GM12878 (cell line): ENCODE results near the gene NIN.

ENCODE experiments used
- BCL11A ChIP-seq: IDR thresholded peaks from 2 replicates; pipeline ENCODE4 v1.6.1; 2011; ENCODE audit warnings: low read depth, low read length
- ETV6 ChIP-seq, 2 experiments: fragments of 450-650 bp in 1 of 2; IDR thresholded peaks in 1 of 2; conservative IDR thresholded peaks in 1 of 2; 2 replicates each; pipeline ENCODE4 v1.6.1; 2014; ENCODE audit warnings: antibody characterized with exemption in 1 of 2, borderline replicate concordance in 1 of 2, low read depth in 1 of 2, mild to moderate bottlenecking in 1 of 2, moderate library complexity in 1 of 2
- EZH2 ChIP-seq: IDR thresholded peaks from 2 replicates; pipeline ENCODE4 v1.6.1; 2012; ENCODE audit warnings: low read depth, mild to moderate bottlenecking, control low read depth, inconsistent platforms, low read length, borderline replicate concordance; ENCODE audit not compliant: control insufficient read depth
- FOS ChIP-seq: IDR thresholded peaks from 3 replicates; pipeline ENCODE4 v1.6.1; 2011; ENCODE audit warnings: borderline replicate concordance; ENCODE audit not compliant: insufficient read length; ENCODE audit errors: extremely low read depth
- MXI1 ChIP-seq: fragments of 150-350 bp; IDR thresholded peaks from 2 replicates; pipeline ENCODE4 v1.6.1; 2011; ENCODE audit warnings: low read depth, mild to moderate bottlenecking, inconsistent platforms, low read length, improper control_type of control experiment
- NFYB ChIP-seq: IDR thresholded peaks from 2 replicates; pipeline ENCODE4 v1.6.1; 2011; ENCODE audit warnings: low read depth, mild to moderate bottlenecking, low read length, improper control_type of control experiment, moderate library complexity; ENCODE audit not compliant: insufficient read depth
- POLR2A ChIP-seq: IDR thresholded peaks from 2 replicates; pipeline ENCODE4 v1.6.1; 2011; ENCODE audit warnings: low read depth, mild to moderate bottlenecking, low read length
- POLR2AphosphoS2 ChIP-seq: IDR thresholded peaks from 2 replicates; pipeline ENCODE4 v1.6.1; 2011; ENCODE audit warnings: low read depth, mild to moderate bottlenecking, low read length, improper control_type of control experiment, moderate library complexity
- POLR2AphosphoS5 ChIP-seq: IDR thresholded peaks from 2 replicates; pipeline ENCODE4 v1.6.1; 2011; ENCODE audit warnings: mild to moderate bottlenecking, low read length, inconsistent platforms
- SIN3A ChIP-seq: IDR thresholded peaks from 2 replicates; pipeline ENCODE4 v1.6.1; 2012; ENCODE audit warnings: low read depth, low read length, improper control_type of control experiment
- TCF7 ChIP-seq: IDR thresholded peaks from 2 replicates; pipeline ENCODE4 v1.6.1; 2014; ENCODE audit warnings: antibody characterized with exemption, borderline replicate concordance
- TF ChIP-seq, protein P1 (sequence below), 3 experiments: IDR thresholded peaks in 2 of 3; conservative IDR thresholded peaks in 1 of 3; 2 replicates each; pipeline ENCODE4 v1.5.1; 2011; ENCODE audit warnings: low read depth in 3 of 3, low read length in 3 of 3, mild to moderate bottlenecking in 3 of 3, control low read depth in 2 of 3, moderate library complexity in 2 of 3, inconsistent platforms in 1 of 3, mixed read lengths in 1 of 3; ENCODE audit not compliant: control insufficient read depth in 2 of 3, insufficient read depth in 1 of 3; ENCODE audit errors: extremely low read depth in 1 of 3
- TF ChIP-seq, protein P2 (sequence below): fragments of 450-650 bp; IDR thresholded peaks from 2 replicates; pipeline ENCODE4 v1.6.1; 2017; ENCODE audit warnings: mild to moderate bottlenecking
- TF ChIP-seq, protein P3 (sequence below): fragments of 450-650 bp; IDR thresholded peaks from 2 replicates; pipeline ENCODE4 v1.6.1; 2018; ENCODE audit warnings: borderline replicate concordance, mild to moderate bottlenecking; ENCODE audit not compliant: partially characterized antibody

DNA sequence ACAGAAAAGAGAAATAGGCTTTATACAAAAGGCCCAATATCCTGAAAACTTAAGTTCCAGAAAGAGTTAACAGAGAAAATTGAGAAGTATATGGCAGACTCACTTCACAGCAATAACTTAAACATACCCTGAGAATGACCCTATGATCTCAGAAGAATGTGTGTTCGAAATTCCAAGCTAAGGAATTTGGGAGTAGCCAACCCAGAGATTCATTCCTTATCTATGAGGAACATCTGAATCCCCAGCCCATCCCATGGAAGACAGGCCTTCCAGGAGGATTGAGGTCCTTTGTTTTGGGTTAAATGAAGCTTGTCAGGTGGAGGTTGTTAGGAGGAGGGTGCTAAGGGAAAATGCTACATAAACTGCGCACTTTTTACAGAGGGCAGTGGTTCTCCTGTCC, 155.4 kb downstream of the NIN start:
- TF ChIP-seq POLR2AphosphoS5 (no peak), BCL11A (no peak), FOS (no peak), SIN3A (no peak), POLR2AphosphoS2 (no peak), NFYB (no peak), ETV6 (conservative IDR thresholded peaks at IDR 0.05 in 1 of 2, IDR thresholded peaks at IDR 0.05 in 1 of 2; ENCODE audit: borderline replicate concordance in 1 of 2, low read depth in 1 of 2) (no peak), EZH2 (no peak), TCF7 (no peak), MXI1 (no peak), POLR2A (no peak)
- TF ChIP-seq, protein P1, sequence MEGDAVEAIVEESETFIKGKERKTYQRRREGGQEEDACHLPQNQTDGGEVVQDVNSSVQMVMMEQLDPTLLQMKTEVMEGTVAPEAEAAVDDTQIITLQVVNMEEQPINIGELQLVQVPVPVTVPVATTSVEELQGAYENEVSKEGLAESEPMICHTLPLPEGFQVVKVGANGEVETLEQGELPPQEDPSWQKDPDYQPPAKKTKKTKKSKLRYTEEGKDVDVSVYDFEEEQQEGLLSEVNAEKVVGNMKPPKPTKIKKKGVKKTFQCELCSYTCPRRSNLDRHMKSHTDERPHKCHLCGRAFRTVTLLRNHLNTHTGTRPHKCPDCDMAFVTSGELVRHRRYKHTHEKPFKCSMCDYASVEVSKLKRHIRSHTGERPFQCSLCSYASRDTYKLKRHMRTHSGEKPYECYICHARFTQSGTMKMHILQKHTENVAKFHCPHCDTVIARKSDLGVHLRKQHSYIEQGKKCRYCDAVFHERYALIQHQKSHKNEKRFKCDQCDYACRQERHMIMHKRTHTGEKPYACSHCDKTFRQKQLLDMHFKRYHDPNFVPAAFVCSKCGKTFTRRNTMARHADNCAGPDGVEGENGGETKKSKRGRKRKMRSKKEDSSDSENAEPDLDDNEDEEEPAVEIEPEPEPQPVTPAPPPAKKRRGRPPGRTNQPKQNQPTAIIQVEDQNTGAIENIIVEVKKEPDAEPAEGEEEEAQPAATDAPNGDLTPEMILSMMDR (IDR thresholded peaks at IDR 0.05 in 2 of 3, conservative IDR thresholded peaks at IDR 0.05 in 1 of 3; ENCODE audit: control insufficient read depth in 2 of 3, extremely low read depth in 1 of 3, insufficient read depth in 1 of 3, low read depth in 3 of 3, low read length in 3 of 3) = no peak
- TF ChIP-seq, protein P2, sequence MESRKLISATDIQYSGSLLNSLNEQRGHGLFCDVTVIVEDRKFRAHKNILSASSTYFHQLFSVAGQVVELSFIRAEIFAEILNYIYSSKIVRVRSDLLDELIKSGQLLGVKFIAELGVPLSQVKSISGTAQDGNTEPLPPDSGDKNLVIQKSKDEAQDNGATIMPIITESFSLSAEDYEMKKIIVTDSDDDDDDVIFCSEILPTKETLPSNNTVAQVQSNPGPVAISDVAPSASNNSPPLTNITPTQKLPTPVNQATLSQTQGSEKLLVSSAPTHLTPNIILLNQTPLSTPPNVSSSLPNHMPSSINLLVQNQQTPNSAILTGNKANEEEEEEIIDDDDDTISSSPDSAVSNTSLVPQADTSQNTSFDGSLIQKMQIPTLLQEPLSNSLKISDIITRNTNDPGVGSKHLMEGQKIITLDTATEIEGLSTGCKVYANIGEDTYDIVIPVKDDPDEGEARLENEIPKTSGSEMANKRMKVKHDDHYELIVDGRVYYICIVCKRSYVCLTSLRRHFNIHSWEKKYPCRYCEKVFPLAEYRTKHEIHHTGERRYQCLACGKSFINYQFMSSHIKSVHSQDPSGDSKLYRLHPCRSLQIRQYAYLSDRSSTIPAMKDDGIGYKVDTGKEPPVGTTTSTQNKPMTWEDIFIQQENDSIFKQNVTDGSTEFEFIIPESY = no peak
- TF ChIP-seq, protein P3, sequence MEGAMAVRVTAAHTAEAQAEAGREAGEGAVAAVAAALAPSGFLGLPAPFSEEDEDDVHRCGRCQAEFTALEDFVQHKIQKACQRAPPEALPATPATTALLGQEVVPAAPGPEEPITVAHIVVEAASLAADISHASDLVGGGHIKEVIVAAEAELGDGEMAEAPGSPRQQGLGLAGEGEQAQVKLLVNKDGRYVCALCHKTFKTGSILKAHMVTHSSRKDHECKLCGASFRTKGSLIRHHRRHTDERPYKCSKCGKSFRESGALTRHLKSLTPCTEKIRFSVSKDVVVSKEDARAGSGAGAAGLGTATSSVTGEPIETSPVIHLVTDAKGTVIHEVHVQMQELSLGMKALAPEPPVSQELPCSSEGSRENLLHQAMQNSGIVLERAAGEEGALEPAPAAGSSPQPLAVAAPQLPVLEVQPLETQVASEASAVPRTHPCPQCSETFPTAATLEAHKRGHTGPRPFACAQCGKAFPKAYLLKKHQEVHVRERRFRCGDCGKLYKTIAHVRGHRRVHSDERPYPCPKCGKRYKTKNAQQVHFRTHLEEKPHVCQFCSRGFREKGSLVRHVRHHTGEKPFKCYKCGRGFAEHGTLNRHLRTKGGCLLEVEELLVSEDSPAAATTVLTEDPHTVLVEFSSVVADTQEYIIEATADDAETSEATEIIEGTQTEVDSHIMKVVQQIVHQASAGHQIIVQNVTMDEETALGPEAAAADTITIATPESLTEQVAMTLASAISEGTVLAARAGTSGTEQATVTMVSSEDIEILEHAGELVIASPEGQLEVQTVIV = no peak
